IPS-18c (cell line): ENCODE data around the gene SPAG9.
"Not testable (repeated sequence)": the region's sequence is repeated elsewhere in the genome, so short reads cannot be mapped to it uniquely, and the experiment has no call there.

ENCODE experiments used
- H3K4me3 ChIP-seq: 2 replicates; pipeline ENCODE4 v1.7.0; 2013; ENCODE audit warnings: low read depth, mild to moderate bottlenecking, low read length, moderate library complexity; ENCODE audit not compliant: insufficient read depth
- H3K9me3 ChIP-seq: one replicate; pipeline ENCODE4 v1.6.1; 2013; ENCODE audit warnings: mild to moderate bottlenecking, low read length, moderate library complexity; ENCODE audit not compliant: control insufficient read depth, insufficient read depth

The SPAG9 gene

DNA sequence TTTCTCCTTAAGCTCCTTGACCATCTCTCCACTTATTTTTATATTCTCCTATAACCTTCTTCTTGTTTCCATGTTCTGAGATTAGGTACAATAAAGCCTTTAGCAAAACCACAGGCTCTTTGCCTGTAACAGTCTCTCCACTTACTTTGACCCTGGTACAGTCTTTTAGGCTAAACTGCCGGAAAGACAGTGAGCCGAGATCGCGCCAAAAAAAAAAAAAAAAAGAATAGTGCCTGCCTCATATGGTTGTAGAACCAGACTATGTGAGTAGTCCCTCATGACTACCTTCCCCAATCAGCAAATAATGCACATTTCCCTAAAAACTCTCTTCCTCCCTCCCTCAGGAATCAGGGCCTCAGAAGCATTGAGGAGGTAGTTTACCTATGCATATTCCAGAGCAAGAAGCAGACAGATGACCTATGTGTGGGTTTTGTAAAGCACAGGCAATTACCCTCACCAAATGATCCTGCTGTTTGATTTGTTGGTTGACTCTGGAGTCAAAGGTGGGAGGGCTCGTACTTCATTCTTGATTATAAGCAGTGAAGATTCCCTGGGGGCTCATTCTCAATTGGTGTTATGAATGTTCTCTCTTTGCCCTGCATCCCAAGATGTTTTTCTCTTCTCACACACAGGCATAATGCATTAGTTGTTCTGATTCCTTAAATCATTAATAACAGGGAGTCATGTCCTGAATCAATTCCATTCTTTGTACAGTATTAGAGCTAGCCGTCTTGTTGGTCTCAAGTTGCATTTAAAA is 23.8 kb upstream of the SPAG9 start:
- Histone ChIP-seq H3K4me3 (no peak overlapping the region), H3K9me3 (peaks cover 2% of the 10 kb centered on the region)

DNA sequence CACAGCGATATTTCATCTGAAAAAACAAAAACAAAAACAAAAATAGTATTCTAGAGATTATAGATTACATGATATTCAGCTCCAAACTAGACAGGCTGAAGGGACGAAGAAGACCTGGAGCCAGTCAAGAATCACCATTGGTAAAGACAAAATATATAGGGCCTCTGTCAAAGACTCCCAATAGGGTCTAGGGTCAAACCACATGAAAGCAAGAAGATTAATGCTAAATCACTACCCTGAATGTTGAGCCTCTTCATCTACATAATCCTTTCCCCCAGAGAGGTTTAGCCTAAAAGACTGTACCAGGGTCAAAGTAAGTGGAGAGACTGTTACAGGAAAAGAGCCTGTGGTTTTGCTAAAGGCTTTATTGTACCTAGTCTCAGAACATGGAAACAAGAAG is 21.9 kb upstream of the SPAG9 start:
- no peak overlapping the region for H3K4me3 ChIP-seq
- H3K9me3 ChIP-seq: peaks cover 2% of the 10 kb centered on the region

DNA sequence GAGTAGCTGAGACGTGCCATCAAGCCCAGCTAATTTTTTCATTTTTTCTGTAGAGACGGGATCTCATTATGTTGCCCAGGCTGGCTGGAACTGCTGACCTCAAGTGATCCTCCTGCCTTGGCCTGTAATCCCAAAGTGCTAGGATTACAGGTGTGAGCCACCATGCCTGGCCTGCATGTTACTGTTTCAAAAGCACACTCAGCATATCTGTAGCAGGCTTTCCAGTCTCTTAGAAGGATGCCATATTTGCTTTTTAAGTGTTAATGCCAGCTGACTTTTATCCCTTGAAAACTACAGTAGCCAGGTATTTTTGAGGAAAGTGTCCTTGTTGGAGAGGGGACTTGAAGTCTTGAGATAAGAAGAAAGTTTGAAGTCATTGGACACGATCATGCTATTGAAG is 15.3 kb upstream of the SPAG9 start:
- Histone ChIP-seq H3K4me3 (no peak overlapping the region), H3K9me3 (no peaks in the 10 kb centered on the region)

DNA sequence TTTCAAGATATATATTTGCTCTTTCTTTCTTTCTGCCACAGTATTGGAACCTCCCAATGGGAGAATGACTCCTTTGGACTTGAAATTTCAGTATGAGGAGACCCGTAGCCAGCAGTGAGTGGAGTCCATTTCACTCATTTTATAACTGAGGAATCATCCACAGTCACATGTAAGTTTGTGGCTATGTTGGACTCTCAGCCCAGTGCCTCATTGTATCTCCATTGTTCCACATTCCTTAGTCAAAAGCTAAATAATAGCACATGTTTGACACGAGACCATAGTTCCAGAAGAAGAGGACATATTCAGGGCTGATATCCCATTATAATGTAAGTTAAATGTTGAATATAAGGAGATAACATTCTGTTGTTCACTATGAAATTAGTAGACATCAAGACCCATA is 12.7 kb upstream of the SPAG9 start:
- no peak overlapping the region for H3K4me3 ChIP-seq
- H3K9me3 ChIP-seq: no peaks in the 10 kb centered on the region

DNA sequence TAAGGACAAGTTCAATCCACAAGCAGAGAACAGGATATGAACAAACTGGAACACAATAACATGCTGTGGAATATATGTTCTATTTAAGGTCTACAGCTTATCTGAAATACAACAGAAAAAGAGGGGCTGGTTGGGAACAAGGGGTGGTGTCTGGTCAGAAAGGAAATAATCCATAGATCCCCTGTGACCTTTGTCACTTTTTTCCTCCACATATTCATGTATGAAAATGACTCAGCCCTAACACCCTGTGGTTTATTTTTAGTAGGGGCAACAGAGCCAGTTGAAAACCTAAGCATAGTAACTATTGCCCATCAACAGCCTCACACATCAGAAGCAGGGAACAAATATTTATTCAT is 12.3 kb upstream of the SPAG9 start:
- H3K9me3 ChIP-seq: no peaks in the 10 kb centered on the region
- H3K4me3 ChIP-seq: no peak overlapping the region

DNA sequence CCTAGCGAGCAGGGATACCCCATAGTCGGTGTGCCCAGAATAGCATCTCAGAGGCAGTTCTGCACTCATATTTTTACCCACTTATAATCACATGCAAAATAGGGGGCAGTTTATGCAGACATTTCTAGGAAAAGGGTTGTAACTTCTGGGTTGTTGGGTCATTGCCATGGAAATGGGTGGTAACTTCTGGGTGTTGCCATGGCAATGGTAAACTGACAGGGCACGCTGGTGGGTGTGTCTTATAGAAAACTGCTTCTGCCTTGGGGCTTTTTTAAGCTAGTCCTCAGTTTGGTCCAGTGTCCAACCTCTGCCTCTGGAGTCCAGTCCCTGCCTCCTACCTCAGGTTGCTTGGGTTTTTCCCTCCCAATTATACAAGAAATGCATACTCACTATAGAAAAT is 7.4 kb upstream of the SPAG9 start:
- no peaks in the 10 kb centered on the region for H3K9me3 ChIP-seq
- no peak overlapping the region for H3K4me3 ChIP-seq

DNA sequence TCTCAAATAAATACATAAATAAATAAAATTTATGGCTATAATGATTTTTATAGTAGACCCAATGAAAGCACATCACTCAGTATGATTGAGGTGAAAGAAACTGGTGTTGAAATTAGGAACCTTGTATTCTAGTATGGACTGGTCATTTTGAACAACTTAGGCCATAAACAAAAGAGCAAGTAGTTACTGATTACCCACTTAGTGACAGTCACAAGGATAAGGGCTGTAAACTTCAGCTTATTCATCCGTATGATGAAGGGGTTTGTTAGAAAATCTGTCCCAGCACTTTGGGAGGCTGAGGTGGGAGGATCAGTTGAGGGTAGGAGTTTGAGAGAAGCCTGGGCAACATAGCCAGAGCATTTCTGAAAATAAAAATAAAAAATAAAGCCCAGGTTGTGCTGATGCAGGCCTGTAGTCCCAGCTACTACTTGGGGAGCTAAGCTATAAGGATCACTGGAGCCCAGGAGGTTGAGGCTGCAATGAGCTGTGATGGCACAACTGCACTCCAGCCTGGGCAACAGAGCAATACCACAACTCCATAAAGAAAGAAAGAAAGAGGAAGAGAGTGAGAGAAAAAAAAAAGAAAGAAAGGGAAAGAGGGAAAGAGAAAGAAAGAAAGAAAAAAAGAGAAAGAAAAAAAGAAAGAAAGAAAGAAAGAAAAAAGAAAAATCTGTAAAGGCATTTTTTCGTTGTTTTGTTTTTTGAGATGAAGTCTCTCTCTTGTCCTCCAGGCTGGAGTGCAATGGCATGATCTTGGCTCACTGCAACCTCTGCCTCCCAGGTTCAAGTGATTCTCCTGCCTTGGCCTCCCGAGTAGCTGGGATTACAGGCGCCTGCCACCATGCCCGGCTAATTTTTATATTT is 4.2 kb upstream of the SPAG9 start:
- no peak overlapping the region for H3K4me3 ChIP-seq
- H3K9me3 ChIP-seq: no peaks in the 10 kb centered on the region

DNA sequence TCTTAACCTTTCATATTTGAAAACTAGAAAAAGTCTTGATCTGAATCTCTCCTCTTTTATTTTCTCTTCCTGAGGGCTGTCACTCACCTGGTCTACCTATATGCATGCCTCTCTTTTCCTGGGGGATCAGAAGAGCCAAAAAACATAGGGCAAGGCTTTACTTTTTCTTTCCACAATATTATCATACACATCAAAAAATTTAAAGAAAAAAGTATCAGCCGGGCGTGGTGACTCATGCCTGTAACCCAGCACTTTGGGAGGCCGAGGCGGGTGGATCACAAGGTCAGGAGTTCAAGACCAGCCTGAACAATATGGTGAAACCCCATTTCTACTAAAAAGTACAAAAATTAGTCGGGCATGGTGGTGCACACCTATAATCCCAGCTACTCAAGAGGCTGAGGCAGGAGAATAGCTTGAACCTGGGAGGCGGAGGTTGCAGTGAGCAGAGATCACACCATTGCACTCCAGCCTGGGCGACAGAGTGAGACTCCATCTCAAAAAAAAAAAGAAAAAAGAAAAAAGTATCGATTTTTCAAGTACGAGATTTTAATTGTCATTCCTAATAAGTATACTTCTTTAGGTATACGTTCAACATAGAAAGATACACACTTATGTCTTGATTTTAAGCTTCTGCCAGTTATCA is 1.9 kb upstream of the SPAG9 start:
- H3K9me3 ChIP-seq, H3K4me3 ChIP-seq: not testable (repeated sequence)

DNA sequence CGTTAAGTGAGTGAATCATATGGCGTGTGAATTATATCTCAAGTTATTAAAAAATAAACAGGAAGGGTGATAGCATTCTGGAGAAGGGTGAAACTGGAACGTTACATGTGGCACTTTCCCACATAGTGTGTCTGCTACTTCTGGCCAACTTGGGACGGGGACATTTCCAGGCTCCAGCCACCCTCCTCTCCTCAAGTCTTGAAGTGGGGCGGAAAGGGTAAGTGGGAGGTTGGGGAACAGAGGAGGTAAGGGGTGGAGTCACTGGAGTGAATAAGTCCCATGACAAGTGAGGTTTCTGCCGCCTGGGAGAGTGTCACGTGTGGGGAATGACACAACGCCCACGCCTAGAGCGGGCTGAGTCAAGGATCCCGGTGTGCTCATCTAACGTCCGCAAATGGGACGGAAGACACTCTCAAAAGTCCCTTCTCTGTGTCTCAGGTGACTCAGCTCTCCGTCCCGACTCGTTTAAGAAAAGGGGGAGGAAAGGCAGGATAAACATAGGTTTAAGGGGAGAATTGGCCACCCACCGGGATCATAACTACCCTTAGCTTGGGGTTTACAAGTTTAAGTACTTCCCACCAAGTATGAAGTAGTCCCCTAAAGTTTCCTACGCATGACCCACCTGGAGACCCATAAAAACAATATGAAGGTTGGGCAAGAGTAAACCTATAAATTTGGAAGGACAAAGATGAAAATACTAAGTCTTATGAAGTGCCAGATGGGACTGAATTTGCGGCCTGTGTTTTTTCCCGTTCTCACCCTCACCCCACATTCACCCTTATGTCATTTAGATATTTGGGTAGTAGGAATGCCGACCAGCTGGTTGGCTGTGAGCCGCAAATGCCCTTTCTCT is 1.2 kb upstream of the SPAG9 start:
- H3K9me3 ChIP-seq: no peaks in the 10 kb centered on the region
- H3K4me3 ChIP-seq: peak overlapping the region; percentile 63

DNA sequence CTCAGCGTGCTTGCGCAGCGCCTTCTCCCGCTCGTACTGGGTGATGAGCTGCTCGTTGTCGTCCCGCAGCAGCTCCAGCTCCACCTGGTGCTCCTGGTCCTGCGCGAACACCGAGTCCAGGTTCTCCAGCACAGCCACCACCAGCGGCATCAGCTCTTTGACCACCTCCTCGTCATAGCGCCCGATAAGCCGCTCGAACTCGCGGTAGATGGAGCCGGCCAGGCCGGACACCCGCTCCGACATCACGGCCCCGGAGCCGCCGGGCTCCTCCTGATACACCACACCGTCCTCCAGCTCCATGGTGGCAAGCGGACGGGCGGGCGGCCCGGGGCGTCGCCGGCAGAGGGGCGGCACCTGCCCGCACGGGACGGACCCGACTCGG is 320 bp downstream of the SPAG9 start:
- H3K9me3 ChIP-seq: no peaks in the 10 kb centered on the region
- H3K4me3 ChIP-seq: peak overlapping the region; percentile 84

DNA sequence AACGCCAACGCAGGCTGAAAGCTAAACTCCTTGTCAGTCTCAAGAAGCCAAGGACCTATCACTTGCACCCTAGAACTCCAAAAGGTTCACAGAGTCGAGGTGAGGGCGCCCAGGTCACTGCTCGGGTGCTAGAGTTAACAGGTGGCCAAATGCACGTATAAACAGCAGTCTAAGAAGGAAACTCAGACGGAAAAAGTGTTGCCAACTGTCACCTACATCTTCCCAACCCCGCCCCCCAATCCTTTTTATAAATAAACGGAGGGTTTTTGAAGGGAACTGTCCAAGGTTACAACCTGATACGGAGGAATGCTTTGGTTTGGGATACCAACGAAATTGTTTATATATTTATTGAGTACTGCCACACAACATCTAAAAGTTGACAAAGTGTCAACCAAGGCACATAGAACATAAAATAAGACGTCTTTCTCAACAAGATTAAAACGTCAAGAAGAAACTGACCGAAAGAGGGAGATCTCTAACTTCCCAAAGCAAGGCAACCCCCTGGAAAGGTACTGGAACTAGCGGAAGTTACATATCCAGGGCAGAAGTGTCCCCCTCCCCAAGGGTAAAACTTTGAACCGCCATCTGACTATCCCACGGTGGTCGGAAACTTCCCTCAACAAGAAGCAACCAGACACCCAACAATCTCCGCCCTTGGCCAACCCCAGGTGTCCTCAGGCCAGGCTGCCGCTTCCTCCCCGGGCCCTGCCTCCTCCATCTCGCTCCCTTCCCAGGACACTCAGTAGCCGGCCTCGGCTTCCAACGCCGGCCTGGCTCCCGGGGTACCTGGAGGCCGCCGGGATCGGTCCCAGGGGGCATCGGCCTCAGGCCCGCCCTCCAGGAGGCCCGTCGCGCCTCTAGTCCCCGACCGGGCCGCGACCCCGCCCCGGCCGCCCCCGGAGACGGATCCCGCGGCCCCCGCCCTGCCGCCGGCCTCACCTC is 982 bp downstream of the SPAG9 start:
- H3K9me3 ChIP-seq: no peaks in the 10 kb centered on the region

DNA sequence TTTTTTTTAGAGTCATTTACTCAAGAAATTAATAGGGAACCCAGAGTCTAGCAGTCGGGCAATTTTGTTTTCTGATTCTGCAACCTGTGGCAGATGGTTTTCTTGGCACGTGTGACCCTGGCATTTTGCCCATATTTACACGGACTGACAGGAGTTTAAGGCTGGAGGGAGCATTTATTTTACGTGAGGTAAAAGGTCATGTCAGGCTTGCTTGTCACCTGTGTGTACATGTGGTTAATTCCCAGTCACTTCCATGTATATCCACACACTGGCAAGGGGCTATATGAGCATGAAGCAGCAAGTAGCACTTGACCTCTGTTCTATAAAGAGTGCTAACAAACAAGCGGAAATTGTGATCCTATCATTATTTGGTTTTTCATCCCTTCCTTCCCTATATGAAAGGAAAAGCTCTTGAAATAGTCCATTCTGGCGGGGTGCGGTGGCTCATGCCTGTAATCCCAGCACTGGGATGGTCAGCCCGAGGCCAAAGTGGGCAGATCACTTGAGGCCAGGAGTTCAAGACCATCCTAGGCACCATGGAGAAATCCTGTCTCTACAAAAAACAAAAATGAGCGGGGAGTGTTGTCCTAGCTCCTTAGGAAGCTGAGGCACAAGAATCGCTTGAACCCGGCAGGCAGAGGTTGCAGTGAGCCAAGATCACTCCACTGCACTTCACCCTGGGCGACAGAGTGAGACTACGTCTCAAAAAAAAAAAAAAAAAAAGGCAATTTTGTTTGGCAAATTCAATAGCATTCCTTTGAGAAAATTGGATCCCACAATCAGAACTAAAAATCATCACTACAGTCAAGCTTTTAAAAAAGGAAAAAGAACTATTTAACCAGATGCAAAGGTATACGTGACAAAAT is 2.1 kb downstream of the SPAG9 start:
- Histone ChIP-seq H3K9me3 (no peaks in the 10 kb centered on the region), H3K4me3 (no peak overlapping the region; the same call in 1 of the 2 replicates)

More for the DNA sequence above, 982 bp downstream of the SPAG9 start:
- peak overlapping the region; percentile 84 for H3K4me3 ChIP-seq

DNA sequence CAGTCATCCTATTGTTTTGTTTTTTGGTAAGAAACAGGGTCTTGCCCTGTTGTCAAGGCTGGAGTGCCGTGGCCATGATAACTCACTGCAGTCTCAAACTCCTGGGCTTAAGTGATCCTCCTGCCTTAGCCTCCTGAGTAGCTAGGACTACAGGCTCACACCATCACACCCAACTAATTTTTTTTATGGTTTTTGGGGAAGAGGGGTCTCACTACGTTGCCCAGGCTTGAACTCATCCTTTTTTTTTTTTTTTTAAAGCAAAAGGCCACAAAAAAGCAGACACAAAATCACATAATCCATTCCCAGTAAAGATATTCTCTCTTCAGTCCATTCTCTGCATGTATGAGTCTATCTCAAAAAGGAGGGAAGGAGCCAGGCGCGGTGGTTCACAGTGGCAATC is 5.5 kb downstream of the SPAG9 start:
- no peak overlapping the region for H3K4me3 ChIP-seq

DNA sequence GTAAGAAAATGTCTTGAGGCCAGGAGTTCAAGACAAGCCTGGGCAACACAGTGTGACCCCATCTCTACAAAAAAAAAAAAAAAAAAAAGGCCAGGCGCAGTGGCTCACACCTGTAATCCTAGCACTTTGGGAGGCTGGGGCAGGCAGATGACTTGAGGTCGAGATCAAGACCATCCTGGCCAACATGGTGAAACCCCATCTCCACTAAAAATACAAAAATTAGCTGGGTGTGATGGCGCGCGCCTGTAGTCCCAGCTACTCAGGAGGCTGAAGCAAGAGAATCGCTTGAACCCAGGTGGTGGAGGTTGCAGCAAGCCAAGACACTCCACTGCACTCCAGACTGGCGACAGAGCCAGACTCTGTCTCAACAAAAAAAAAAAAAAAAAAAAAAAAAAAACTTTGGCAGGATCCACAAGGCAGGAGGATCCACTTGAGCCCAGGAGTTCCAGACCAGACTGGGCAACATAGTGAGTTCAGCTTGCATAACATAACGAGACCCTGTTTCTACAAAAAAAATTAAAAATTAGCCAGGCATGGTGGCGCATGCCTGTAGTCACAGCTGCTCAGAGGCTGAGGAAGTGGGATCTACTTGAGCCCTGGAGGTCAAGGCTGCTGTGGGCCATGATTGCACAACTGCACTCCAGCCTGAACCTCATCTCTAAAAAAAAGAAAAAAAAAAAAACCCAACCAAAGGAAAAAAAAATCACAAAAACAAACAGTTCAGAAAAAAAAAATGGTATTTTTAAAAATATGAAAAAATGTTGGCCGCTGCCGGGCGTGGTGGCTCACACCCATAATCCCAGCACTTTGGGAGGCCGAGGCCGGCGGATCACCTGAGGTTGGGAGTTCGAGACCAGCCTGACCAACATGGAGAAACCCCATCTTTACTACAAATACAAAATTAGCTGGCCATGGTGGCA is 8.1 kb downstream of the SPAG9 start:
- H3K9me3 ChIP-seq, H3K4me3 ChIP-seq: not testable (repeated sequence)

More for the DNA sequence above, 5.5 kb downstream of the SPAG9 start:
- H3K9me3 ChIP-seq: no peaks in the 10 kb centered on the region

DNA sequence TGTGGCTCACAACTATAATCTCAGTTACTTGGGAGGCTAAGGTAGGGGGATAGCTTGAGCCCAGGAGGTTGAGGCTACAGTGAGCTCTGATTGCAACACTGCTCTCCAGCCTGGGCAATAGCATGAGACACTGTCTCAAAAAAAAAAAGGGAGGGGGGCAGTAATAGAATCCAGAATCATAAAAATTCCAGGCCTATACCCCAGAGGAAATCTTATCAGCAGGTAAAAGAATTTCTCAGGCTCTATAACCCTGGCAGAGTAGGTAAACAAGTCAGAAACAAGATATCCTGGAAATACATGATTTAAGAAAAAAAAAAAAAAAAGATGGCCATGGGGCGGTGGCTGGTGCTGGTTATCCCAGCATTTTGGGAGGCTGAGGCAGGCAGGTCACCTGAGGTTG is 12.9 kb downstream of the SPAG9 start:
- Histone ChIP-seq H3K9me3 (no peaks in the 10 kb centered on the region), H3K4me3 (no peak overlapping the region)
